Omental fat pad (tissue), 4 donors: Measurements from ENCODE around the gene MESD. TPM values are rescaled to one million over a fixed set of nuclear protein-coding genes. Genes with fewer than 3 reads are reported as not detected.

Source experiments
- ATAC-seq: fragments of 150-250 bp; one replicate; pipeline ENCODE4 v1.9.1; 2016; ENCODE audit warnings: mild to moderate bottlenecking, moderate library complexity; ENCODE audit not compliant: low FRiP score
- DNase-seq: peaks from one replicate; pipeline ENCODE4 v3.0.0-alpha.2; 2019; ENCODE audit warnings: low spot score
- total RNA-seq, 4 donors: library from RNA; depleted of rRNA; stranded (reverse); fragments of >200 nt; gene quantifications; one replicate each; pipeline ENCODE4 v1.1.0, GENCODE V29; 2016
- TF ChIP-seq, protein P1 (sequence below), 3 donors: fragments of 450-650 bp; IDR thresholded peaks; one replicate each; pipeline ENCODE4 v1.5.1; 2016 to 2017; ENCODE audit warnings: antibody characterized with exemption in 3 of 3, mild to moderate bottlenecking in 3 of 3, moderate library complexity in 2 of 3

MESD gene
- total RNA-seq, 4 donors from 2014 or later: 19.5 to 26.1 (median 22.6) TPM

DNA sequence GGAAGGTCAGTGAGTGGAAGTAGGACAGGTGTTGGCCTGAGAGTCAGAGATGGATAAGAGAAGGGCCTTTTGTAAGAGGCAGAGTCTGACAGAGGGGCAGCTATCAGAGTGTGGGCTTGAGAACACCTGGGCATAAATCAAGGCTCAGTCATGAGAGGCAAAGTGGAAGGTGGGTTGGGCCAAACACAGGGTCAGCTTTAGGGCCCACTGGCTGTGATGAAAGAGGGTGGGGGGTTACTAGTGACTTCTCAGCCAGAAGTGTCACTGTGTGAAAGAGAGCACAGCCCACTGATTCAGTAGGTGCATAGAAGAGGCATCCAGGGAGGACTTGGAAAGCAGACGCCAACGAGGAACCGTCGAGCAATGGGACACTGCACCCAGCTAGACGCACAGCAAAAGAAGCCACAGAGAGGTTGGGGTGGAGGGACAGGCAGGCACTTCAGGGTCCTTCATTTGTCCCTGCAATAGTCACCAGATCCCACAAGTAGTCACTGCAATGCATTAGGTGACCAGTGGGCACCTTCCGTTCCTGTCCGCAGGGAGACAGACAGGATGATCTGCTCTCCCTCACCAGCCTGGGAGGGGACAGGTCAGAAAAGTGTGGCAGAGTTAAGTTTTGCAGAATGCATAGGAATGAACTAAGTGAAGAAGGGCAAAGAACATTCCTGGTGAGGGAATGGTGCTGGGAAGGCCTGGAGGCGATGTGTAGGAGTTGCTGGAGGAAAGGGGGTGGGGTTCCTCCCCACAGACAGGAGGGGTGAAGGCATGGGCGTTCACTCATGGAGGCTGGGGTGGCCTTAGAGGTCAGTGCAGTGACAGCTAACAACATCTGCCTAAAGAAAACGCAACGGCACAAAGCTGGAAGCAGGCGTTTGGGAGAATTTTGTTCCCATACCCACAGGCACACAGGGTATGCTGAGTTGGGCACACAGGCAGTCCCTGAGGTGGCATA is 36.3 kb downstream of the MESD start:
- no peak for ATAC-seq
- TF ChIP-seq, protein P1, sequence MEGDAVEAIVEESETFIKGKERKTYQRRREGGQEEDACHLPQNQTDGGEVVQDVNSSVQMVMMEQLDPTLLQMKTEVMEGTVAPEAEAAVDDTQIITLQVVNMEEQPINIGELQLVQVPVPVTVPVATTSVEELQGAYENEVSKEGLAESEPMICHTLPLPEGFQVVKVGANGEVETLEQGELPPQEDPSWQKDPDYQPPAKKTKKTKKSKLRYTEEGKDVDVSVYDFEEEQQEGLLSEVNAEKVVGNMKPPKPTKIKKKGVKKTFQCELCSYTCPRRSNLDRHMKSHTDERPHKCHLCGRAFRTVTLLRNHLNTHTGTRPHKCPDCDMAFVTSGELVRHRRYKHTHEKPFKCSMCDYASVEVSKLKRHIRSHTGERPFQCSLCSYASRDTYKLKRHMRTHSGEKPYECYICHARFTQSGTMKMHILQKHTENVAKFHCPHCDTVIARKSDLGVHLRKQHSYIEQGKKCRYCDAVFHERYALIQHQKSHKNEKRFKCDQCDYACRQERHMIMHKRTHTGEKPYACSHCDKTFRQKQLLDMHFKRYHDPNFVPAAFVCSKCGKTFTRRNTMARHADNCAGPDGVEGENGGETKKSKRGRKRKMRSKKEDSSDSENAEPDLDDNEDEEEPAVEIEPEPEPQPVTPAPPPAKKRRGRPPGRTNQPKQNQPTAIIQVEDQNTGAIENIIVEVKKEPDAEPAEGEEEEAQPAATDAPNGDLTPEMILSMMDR (IDR thresholded peaks at IDR 0.05): no peak
- DNase-seq: no peak

DNA sequence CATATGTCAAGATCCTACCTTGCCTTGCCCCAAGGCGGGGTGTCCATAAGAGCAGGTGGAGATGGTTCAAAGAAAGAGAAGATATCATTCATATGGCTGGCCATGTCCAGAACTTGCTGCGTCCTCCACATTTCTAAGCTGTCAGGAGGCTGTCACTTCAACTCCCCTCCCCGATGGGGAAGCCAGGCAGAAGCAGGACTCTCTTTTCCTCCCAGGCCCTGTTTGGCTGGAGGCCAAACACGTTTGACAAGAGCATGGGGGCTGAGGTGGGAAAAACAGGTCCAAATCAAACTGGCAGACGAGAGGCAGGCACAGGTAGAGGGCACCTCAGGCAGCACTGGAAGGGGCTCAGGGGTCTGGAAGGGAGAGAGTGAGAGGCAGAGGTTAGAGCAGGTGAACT is 37.7 kb downstream of the MESD start:
- DNase-seq: no peak
- no peak for ATAC-seq
- TF ChIP-seq, protein P1 (IDR thresholded peaks at IDR 0.05): no peak

DNA sequence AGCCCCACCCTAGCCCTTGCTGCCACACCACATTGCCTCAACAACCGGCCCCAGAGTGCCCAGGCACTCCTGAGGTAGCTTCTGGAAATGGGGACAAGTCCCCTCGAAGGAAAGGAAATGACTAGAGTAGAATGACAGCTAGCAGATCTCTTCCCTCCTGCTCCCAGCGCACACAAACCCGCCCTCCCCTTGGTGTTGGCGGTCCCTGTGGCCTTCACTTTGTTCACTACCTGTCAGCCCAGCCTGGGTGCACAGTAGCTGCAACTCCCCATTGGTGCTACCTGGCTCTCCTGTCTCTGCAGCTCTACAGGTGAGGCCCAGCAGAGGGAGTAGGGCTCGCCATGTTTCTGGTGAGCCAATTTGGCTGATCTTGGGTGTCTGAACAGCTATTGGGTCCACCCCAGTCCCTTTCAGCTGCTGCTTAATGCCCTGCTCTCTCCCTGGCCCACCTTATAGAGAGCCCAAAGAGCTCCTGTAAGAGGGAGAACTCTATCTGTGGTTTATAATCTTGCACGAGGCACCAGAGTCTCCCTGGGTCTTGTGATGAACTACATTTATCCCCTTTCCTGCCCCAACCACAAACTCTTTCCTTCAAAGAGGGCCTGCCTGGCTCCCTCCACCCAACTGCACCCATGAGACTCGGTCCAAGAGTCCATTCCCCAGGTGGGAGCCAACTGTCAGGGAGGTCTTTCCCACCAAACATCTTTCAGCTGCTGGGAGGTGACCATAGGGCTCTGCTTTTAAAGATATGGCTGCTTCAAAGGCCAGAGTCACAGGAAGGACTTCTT is 39.1 kb downstream of the MESD start:
- ATAC-seq (no peak), DNase-seq (no peak)
- TF ChIP-seq, protein P1 (IDR thresholded peaks at IDR 0.05): no peak

DNA sequence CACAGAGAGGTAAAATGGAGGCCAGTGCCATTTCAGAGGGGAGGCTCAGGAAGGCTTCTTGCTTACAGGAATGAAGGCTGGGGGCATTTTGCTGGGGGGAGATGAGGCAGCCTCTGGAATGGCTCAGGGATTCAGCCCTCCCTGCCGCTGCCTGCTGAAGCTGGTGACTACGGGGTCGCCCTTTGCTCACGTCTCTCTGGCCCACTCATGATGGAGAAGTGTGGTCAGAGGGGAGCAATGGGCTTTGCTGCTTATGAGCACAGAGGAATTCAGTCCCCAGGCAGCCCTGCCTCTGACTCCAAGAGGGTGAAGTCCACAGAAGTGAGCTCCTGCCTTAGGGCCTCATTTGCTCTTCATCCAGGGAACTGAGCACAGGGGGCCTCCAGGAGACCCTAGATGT is 39.9 kb downstream of the MESD start:
- no peak for ATAC-seq
- no peak for DNase-seq
- TF ChIP-seq, protein P1 (IDR thresholded peaks at IDR 0.05): no peak

DNA sequence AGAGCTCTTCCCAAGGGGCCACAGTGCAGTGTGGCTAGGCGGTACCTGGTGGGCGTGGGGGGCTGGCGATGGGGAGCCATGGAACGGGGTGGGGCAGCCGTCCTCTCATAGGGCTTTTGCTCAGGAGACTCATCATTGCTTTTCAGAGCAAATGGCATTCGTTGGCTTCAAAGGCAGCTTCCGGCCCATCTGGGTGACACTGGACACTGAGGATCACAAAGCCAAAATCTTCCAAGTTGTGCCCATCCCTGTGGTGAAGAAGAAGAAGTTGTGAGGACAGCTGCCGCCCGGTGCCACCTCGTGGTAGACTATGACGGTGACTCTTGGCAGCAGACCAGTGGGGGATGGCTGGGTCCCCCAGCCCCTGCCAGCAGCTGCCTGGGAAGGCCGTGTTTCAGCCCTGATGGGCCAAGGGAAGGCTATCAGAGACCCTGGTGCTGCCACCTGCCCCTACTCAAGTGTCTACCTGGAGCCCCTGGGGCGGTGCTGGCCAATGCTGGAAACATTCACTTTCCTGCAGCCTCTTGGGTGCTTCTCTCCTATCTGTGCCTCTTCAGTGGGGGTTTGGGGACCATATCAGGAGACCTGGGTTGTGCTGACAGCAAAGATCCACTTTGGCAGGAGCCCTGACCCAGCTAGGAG is 40.8 kb downstream of the MESD start:
- ATAC-seq (no peak), DNase-seq (no peak)
- TF ChIP-seq, protein P1 (IDR thresholded peaks at IDR 0.05): no peak

DNA sequence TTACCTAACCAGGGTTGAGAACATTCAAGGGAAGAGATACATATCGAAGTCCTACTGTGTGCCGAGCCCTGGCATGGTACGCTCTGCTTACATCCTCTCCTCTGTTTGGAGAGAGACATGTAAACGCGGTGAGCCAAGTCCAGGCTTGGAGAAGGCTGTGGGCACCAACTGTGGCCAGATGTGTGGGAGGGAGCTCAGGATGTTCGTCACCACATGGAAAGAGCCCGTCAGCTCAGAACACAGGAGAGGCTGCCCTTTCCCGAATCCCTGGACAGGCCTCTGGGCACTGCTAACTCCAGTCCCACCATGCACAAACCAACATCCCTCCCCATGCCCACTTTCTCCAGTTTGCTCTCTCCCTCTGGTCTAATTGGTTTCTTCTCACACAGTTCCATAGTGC is 43.0 kb downstream of the MESD start:
- DNase-seq (no peak), ATAC-seq (no peak)
- TF ChIP-seq, protein P1 (IDR thresholded peaks at IDR 0.05): no peak
